ENCODE results near the gene DNASE2.

Gene DNASE2

DNA sequence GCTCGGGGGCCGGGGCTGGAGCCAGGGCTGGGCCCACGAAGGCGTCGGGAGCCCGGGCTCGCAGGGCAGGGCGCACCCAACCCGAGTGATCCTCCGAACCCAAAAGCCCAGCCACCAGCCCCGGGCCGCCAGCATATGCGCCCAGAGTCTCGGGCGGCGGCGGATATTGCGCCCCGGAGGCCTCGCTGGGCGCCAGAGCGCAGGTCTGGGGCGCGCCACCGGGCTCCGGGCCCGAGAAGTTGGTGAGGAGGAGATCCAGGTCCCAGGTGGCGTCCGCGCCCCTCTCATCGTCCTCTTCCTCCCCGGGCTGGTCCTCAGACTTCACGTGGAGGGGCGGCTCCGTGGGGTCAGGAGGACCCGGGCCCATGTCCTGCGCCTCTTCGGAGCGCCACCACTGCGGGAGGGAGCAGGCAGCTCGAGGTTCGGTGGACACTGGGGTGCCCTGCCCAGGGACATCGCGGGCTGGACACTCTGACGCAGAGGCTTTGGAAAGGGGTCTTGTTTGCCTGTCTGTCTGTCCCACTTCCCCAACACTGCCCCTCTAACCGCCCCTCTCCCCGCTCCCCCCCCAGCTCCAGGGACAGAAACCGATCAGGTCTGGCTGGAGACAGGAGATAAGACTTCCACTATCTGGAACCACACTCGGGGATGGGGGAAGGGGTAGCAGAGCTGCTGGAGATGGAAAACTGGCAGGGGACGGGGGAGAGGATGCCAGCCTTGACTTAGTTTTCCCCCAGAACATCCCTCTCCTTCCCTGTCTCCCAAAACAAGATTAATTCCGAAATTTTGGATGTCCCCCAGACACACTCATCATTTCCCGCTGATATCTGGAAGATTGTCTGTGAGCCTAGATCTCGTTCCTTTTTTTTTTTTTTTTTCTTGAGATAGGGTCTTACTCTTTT is 4.8 kb upstream of the DNASE2 start:
- no peak for DNase-seq (ENCODE audit: extremely low read depth, low read depth)
- peak overlapping the region; percentile 17 for H3K4me3 ChIP-seq (replicated peaks; ENCODE audit: low read depth, low read length)
- TF ChIP-seq, protein P1, sequence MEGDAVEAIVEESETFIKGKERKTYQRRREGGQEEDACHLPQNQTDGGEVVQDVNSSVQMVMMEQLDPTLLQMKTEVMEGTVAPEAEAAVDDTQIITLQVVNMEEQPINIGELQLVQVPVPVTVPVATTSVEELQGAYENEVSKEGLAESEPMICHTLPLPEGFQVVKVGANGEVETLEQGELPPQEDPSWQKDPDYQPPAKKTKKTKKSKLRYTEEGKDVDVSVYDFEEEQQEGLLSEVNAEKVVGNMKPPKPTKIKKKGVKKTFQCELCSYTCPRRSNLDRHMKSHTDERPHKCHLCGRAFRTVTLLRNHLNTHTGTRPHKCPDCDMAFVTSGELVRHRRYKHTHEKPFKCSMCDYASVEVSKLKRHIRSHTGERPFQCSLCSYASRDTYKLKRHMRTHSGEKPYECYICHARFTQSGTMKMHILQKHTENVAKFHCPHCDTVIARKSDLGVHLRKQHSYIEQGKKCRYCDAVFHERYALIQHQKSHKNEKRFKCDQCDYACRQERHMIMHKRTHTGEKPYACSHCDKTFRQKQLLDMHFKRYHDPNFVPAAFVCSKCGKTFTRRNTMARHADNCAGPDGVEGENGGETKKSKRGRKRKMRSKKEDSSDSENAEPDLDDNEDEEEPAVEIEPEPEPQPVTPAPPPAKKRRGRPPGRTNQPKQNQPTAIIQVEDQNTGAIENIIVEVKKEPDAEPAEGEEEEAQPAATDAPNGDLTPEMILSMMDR (IDR thresholded peaks at IDR 0.05; ENCODE audit: low read depth, low read length, missing control alignments): no peak

- TF ChIP-seq, protein P1 (IDR thresholded peaks at IDR 0.05; ENCODE audit: low read depth, low read length, missing control alignments): peak; percentile 66
- peak overlapping the region; percentile 17 for H3K4me3 ChIP-seq (replicated peaks; ENCODE audit: low read depth, low read length)
- DNase-seq (ENCODE audit: extremely low read depth, low read depth): no peak
Measured at GRCh38 chr19:12884926-12885748, 3.9 kb upstream of the DNASE2 start.

DNA sequence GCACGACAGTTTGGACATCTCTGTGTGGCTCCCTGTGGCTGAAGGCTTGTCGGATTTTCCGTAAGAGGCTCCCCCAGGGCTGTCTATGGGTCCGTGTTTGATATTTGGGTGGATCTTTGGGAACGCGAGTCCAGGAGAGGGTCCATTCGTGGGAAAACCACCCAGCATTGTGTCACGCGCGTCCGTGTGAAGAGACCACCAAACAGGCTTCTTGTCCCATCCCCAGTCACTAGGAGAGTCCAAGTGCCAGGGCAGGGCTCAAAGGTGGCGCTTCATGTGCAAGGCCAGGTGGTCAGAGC is 3.3 kb upstream of the DNASE2 start:
- TF ChIP-seq, protein P1 (IDR thresholded peaks at IDR 0.05; ENCODE audit: low read depth, low read length, missing control alignments): no peak
- no peak for DNase-seq (ENCODE audit: extremely low read depth, low read depth)
- H3K4me3 ChIP-seq (replicated peaks; ENCODE audit: low read depth, low read length): no peak overlapping the region

DNA sequence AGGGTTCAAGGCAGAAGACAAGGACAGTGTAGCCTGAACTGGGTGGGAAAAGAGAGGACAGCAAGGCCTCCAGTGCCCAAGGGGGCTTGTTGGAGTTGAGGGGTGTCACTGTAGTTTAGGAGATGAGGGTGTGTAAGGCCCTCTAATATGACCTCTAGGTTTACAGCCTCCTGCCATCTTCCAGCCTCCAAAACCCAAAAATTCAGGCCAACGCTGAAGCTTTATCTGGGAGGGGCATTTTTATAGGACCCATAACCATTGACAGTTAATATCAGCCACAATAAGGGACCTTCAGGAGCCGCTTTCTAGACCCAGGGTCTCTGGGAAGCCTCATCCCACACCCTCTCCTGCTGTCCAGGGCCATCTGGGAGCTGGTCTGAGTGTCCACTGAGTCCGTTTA is 3.0 kb upstream of the DNASE2 start:
- TF ChIP-seq, protein P1 (IDR thresholded peaks at IDR 0.05; ENCODE audit: low read depth, low read length, missing control alignments): no peak
- no peak overlapping the region for H3K4me3 ChIP-seq (replicated peaks; ENCODE audit: low read depth, low read length)
- DNase-seq (ENCODE audit: extremely low read depth, low read depth): no peak

DNA sequence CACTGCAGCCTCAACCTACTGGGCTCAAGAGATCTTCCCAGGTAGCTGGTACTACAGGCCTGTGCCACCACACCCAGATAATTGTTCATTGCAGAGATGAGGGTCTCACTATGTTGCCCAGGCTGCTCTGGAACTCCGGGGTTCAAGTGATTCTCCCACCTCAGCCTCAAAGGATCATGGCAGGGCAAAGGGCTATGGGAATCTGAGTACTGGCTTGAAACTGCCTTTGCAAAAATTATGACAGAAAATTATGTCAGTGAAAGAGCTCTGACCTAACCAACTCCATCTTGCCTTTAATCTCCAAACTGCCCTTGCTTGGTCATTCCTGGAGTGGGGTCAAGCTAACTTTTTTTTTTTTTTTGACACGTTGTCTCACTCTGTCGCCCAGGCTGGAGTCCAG is 1.3 kb upstream of the DNASE2 start:
- H3K4me3 ChIP-seq (replicated peaks; ENCODE audit: low read depth, low read length): no peak overlapping the region
- no peak for DNase-seq (ENCODE audit: extremely low read depth, low read depth)
- TF ChIP-seq, protein P1 (IDR thresholded peaks at IDR 0.05; ENCODE audit: low read depth, low read length, missing control alignments): no peak

DNA sequence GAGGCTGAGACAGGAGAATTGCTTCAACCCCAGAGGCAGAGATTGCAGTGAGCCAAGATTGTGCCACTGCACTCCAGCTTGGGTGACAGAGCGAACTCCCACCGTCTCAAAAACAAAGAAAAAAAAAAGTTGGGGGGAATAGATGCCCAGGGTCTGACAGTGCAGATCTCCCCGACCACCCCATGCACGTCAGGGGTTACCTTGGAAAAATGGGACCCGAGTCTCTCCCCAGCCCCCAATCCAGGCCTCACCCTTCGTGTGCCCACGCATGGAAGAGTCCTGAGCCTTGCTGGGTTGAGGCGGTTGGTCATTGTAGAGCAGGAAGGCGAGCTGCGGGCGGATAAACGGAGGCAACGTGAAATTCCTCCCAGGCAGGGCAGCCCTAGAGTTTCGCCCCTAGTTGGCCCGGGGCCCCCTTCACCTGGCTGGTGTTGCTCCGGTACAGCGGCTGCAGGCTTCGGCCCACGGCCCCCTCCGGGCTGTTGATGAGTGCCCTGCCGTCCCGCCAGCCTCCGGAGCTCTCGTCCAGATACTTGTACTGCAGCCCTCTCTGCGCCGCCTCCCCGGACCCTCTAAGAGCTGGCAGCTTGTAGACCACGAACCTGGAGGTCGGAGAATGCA is 588 bp downstream of the DNASE2 start:
- H3K4me3 ChIP-seq (replicated peaks; ENCODE audit: low read depth, low read length): peak overlapping the region; percentile 71
- TF ChIP-seq, protein P1 (IDR thresholded peaks at IDR 0.05; ENCODE audit: low read depth, low read length, missing control alignments): no peak
- no peak for DNase-seq (ENCODE audit: extremely low read depth, low read depth)
